Activated CD8-positive, alpha-beta memory T cell treated with anti-CD3 and anti-CD28 coated beads for 36 hours (primary cell): Measurements from ENCODE around the gene A3GALT2. TPM values are rescaled to one million over a fixed set of nuclear protein-coding genes. Genes with fewer than 3 reads are reported as not detected.

Experiments used
- CTCF ChIA-PET: fragments of 350-600 bp; sonication (Branson Sonifier 250); formaldehyde crosslinking; loops from one replicate; lab custom pipeline; 2021; ENCODE audit warnings: antibody characterized with exemption; lab: Charles Lee
- POLR2A ChIA-PET: fragments of 350-600 bp; sonication (Branson Sonifier 250); formaldehyde crosslinking; loops from one replicate; lab custom pipeline; 2021; ENCODE audit warnings: antibody characterized with exemption; lab: Charles Lee
- total RNA-seq, 2 experiments: library from RNA; stranded (reverse); gene quantifications; one replicate each; pipeline ENCODE4 v1.2.3, GENCODE V29; 2021

A3GALT2 gene
- total RNA-seq, 2 experiments from 2014 or later: not detected

DNA sequence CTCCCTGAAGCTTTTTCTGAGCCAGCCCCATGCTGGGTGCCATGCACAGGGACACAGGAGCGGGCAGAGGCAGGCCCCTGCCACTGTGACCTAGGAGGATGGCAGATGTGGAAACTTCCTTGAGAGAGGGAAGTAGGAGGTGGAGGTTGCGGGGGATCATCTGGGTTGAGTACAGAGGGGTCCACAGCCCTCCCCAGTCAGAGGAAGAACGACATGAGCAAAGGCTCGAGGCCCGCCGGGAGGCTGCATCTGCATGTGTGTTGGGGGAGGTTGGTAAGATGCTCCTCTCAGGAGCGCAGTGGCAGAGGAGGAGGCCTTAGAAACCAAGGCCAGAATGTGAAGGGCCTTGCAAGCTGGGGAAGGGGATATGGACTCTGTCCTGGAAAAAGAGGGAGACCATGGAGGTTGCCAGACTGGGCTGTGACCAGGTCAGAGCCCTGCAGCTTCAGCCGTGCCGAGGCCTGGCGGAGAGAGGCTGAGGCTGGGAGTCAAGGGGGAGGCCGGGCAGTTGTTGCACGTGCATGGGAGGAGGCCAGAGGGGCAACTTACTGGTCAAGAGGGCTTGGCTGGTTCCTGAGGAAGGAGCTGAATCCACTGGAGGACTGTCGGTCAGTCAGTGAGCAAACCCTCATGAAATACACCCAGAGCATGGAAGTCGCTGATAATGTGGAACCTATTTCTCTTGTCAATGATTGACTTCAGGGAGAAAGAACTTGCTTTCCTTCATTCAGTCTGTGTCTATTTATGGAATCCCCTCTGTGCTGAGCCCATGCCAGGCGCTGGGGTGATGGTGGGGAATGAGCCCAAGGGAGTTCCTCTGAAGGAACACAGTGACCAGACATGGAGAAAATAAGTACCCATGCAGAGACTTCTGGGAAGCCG is 31.7 kb downstream of the A3GALT2 start:
- CTCF ChIA-PET: interaction anchor here (1.0 to 1.5 kb wide), 2 partner anchors 7 to 14 kb away, joined by 3 to 4 read pairs; no protein-coding TSS in a partner anchor
- POLR2A ChIA-PET: no interaction called here

DNA sequence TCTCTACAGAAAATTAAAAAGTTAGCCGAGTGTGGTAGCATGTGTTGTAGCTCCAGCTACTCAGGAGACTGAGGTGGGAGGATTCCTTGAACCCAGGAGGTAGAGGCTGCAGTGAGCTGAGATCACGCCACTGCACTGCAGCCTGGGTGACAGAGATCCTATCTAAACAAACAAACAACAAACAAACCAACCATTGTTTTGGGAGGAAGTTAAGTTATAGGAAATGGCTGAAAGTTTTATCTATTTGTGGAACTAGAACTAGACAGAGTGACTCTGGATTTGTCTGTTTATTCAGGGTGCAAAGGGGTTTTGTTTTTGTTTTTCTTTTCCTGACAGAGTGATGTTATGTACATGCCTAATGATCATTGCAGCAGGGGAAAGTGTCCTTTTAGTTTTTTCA is 33.6 kb downstream of the A3GALT2 start:
- CTCF ChIA-PET: no interaction called here
- POLR2A ChIA-PET: interaction anchor here (0.6 kb wide), 1 partner anchor 172 kb away, joined by 3 read pairs; no protein-coding TSS in a partner anchor

DNA sequence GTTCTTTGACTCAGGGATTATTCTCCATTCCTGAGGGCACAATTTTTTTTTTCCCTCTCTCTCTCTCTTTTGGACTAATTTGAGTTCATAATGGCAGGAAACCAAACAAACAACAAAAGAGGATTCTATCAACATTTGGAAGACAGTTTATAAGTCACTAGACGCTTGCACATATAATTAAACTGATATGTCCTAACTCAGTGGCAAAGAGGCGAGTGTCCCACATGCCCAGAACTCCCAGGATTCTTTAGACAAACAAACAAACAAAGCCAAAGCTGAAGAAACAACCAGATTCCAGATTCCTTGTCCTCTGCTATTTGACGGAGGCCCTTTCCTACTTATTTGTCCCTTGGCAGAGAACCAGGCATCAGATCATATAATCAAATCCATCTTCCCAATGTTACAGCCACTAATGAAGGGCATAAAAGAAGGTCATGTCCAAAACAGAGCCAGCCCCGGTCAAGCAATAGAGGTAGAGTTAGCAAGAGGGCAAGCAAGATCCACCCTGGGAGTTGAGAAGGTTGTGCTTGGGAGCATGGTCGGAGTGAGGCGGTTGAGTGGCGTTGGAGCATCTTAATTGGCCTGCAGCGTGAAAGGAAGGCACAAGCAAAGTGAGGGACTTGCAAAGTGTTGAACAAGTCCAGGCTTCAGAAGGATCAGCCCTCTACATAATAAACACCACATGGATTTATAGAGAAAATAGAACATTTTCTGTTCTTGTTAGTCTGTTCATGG is 34.3 kb downstream of the A3GALT2 start:
- POLR2A ChIA-PET: no interaction called here
- CTCF ChIA-PET: no interaction called here

DNA sequence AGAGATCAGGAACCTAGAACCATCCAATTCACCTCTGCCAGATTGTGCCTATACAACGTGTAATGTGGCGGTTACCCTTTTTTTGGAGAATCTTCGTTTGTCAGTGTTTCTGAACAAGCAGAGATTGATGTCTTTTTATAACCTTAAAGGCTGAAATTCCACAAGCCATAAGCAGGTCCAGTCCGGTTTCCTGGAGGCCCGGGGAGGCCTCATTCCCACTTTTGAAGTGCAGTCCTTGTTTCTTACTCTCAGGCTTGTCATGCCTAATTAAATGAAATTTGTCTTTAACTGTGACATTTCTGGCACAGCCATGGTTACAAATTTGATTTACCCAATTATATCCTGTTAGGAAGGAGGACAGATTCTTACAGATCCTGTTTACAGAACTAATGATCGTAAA is 36.8 kb downstream of the A3GALT2 start:
- ChIA-PET CTCF (no interaction called here), POLR2A (no interaction called here)

DNA sequence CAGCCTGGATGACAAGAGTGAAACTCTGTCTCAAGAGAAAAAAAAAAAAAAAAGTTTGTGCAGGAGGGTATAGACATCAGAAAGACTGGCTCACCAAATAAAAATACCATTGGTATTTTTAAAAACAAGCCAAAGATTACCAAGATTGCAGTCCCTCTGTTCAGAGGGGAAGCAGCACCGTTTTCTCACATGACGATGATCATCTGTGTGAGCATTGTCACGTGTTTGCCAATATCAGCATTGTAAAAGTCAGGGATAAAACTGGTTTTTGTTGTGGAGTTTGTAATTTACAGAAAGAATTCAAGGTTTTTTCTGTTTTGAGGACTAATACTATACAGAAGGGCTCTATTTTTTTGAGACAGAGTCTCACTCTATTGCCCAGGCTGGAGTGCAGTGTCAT is 38.1 kb downstream of the A3GALT2 start:
- CTCF ChIA-PET: interaction anchor here (0.7 kb wide), 1 partner anchor 125 kb away, joined by 3 read pairs; no protein-coding TSS in a partner anchor
- POLR2A ChIA-PET: no interaction called here

DNA sequence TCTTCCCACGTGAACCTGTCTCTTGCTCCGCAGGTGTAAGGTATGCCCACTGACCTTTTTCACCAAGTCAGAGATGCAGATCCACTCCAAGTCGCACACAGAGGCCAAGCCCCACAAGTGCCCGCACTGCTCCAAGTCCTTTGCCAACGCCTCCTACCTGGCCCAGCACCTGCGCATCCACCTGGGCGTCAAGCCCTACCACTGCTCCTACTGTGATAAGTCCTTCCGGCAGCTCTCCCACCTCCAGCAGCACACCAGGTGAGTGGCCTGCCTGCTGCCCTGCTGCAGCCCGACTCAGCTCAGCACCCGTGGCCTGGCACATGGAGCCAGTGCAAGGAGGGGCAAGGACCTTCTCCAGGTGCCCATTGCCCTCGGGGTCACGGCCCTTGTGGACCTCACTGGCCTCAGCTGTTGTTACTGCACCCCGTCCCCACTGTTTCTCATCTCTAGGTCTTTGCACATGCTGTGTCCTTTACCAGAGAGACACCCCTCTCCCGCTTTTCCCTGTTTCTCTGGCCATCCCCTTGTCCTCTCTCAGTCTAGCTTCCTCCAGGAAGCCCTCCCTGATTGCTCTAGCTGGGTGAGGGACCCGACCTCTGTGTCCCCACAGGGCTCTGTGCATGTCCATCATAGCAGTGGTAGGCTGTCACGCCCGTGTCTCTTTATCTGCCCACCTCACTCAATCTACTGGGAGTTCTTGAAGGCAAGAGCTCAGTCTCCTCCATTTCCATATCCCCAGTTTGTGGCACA is 39.2 kb downstream of the A3GALT2 start:
- ChIA-PET CTCF (interaction anchor here (0.7 kb wide), 1 partner anchor 126 kb away, joined by 3 read pairs; no protein-coding TSS in a partner anchor), POLR2A (interaction anchor here (0.5 kb wide), 1 partner anchor 79 kb away, joined by 4 read pairs; no protein-coding TSS in a partner anchor)

DNA sequence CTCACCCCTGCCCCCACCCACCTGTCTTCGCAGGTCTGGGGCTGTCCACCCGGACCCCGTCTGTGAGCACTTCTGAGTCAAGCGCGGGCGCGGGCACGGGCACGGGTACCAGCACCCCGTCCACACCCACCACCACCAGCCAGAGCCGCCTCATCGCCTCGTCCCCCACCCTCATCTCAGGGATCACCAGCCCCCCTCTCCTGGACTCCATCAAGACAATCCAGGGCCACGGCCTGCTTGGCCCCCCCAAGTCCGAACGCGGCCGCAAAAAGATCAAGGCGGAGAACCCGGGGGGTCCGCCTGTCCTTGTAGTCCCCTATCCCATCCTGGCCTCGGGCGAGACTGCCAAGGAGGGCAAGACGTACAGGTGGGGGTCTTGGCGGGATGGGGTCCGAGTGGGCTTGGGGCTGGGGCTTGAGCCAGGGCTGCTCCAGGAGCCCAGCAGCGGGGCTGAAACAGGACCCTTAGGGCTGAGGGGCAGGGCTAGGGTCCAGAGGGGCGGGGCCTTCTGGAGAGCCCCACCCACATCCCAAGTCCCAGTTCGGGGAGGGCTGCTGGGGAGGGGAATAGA is 40.7 kb downstream of the A3GALT2 start:
- ChIA-PET POLR2A (no interaction called here), CTCF (no interaction called here)

DNA sequence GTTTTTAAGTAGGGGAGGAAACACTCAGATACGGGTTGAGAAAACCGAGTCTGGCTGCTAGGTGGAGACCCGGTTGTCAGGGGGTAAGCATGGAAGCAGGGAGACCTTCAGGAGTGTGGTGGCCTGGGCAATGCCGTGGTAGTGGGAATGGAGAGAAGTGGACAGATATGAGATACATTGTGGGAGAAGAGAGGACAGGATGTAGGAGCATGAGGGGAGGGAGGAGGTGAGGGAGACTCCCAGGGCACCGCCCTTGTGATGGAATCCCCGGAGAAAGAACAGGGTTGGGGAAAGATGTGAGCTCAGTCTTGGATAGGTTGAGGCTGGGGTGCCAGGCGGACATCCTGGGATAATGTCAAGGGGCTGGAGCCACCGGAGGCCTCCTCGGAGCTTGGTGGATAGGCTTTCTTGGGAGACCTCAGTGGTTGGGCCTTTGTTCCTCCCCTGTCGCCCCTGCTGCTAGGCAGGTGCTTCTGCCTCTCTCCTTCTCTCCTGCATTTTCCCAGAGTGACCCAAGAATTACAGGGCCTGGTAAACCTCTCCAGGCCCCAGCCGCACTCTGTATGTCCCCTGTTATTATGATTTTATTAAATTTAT is 43.3 kb downstream of the A3GALT2 start:
- ChIA-PET CTCF (no interaction called here), POLR2A (interaction anchor here (0.6 kb wide), 1 partner anchor 99 kb away, joined by 3 read pairs; no protein-coding TSS in a partner anchor)

DNA sequence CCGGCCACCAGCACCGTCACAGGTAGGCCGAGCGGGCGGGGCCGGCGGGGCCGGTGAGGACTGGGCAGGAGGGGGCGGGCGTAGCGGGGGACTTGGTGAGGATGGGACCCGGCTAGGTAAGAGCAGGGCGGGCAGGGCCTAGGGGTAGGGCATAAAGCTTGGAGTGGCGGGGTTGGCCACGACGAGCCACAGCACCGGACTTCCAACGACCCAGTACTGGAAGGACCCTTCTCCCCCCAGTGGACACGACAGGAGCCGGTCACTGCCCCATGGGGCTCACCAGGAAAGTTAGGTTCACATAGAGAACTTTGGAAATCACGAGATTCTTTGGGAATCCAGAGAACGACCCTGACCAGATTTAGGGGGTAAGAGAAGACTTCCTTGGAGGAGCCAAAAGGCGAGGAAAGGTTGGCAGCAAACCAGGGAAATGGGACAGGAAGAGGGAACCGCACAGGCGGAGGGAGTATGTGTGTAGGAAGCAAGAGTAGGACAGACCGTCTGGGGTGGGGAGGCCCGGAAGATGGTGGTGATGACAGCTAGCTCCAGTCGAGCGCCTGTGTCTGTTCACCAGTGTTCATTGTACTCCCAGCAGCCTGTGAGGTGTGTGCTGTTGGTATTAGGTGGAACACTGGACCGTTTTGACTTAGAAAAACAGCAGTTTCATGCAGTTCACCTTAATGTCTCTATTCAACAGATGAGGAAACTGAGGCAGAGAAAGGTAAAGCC is 44.2 kb downstream of the A3GALT2 start:
- CTCF ChIA-PET: no interaction called here
- POLR2A ChIA-PET: interaction anchor here (0.6 kb wide), 1 partner anchor 98 kb away, joined by 3 read pairs; no protein-coding TSS in a partner anchor

DNA sequence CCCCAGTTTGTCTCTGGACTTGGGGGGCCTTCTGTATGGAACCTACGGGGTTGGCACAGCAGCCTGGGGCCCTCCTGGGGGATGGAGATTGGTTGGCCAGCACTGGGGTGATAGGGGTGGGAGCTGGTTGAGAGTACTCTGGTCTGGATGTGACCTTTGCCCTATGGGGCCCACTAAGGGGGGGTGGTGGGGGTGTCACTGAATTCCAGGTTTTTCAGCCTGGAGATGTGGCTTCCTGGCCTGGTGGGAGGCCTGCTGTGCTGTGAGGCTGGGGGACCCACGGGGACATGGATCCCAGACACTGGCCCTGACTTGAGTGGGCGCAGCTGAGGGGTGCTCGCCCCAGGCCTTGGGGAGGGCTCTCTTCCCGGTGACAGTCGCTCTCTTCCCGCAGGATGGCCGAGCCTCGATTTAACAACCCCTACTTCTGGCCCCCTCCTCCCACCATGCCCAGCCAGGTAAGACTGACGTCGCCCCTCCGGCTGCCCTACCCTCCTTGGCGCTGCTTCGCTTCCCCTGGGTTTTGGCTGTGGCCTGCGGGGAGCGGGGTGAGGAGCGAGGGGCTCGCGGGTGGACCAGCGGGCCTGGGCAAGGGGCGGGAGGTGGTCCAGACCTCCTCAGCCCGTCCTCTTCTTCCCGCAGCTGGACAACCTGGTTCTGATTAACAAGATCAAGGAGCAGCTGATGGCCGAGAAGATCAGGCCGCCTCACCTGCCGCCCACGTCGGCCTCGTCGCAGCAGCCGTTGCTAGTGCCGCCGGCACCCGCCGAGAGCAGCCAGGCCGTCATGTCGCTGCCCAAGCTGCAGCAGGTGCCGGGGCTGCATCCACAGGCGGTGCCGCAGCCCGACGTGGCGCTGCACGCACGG is 45.0 kb downstream of the A3GALT2 start:
- POLR2A ChIA-PET: no interaction called here
- CTCF ChIA-PET: no interaction called here

DNA sequence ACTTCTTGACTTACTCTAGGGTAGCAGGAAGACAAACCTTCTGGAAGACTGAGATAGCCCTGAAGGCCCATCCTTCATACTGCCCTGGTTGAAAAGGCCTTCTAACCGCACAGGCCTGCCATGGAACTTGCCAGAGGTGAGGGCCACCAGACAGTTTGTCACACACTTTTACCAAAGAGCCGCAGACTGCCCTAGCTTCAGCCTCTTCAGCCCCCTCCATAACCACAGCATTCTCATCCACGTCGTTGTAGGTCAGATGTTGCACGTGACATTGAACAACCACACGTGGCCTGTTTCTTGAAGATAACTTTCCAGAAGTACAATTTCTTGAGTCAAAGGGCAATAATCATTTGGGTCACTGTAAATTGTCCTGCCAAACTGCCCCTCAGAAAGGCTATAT is 45.7 kb downstream of the A3GALT2 start:
- CTCF ChIA-PET: no interaction called here
- POLR2A ChIA-PET: no interaction called here

DNA sequence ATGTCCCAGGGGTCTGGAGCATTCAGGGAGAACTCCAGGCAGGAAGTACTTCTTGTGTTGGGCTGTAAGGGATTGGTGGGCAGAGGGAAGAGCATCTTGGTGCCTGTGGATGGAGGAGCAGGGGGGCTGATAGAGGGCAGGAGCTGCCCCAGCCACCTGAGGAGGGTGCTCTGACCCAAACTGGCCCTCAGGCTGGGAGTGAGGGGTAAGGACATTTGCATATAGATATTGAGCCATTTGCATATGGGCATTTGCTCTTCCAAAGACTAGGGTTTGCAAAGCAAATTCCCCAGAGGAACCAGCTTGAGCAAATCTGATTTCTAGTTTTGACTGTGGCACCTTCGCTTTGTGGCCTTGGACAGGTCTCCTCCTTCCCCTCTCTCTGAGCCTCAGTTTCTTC is 46.5 kb downstream of the A3GALT2 start:
- ChIA-PET POLR2A (no interaction called here), CTCF (no interaction called here)

DNA sequence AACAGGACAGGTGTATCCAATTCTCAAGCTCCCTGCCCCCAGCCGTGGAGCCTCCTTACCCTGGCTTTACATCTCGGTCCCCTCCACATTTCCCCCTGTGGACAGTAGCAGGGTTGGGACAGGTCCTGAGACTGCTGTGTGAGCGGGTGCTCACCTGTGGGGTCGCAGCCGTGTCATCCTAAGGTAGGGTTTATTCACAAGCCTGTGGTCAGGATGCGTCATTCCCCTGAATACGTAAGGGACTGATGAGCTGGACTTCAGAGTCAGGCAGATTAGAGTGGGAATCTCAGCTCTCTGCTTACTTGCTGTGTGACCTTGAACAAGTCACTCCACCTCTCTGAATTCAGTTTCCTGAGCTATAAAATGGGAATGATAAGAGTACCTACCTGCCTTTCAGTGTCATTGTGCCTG is 46.9 kb downstream of the A3GALT2 start:
- CTCF ChIA-PET: no interaction called here

DNA sequence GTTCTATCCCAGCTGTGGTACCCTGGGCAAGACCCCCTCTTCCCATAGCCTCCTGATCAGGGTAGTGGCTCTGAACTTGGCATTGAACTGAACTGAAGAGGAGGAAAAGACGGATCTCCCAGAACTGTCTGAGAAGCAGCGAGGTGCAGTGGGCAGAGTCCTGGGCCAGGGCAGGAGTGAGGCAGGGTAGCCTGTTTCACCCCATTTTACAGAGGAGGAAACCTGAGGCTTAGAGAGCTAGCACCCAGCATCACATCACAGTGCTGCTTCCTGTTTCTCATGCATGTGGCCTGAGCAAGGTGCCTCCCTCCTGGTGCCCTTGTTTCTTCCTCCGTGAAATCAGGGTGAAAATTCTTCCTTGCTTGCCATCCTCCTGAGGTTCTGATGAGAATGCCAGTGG is 47.5 kb downstream of the A3GALT2 start:
- POLR2A ChIA-PET: no interaction called here

More for the DNA sequence above, 46.9 kb downstream of the A3GALT2 start:
- POLR2A ChIA-PET: no interaction called here

DNA sequence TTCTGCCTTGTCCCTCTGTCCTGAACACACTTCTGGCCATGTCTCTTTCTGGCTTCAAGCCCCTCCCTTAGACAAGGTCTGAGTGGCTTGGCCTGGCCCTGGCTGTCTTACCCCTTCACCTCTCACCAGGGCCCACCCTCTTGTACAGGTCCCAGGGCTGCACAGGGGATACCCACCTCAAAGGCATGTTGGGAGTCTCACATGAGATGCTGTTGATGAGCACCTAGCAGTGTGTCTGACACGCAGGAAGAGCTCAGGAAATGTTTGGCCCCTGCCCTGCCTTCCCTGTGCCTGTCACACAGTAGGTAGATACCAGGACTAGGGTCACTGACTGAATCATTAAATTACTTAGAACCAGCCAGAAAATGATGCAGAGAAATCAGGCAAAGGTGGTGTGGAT is 48.0 kb downstream of the A3GALT2 start:
- ChIA-PET POLR2A (no interaction called here), CTCF (no interaction called here)

More for the DNA sequence above, 47.5 kb downstream of the A3GALT2 start:
- CTCF ChIA-PET: no interaction called here

DNA sequence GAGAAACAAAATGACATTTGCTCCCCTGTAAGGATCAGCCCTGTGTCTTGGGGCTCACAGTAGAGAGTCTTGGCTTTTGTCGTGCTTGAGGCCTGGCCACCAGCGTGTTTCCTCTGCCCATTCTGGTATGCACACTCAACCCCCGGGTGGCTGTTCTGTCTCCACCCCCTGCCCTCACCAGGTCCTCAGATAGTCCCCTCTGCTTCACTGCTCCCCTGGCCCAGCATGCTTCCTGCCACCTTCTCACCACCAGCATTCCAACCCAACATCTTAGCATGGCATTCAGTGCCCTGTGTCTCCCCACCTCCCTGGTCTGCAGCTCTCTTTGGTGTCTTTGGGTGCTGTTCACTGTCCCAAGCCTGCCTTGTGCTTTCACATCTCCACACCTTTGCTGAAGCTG is 48.4 kb downstream of the A3GALT2 start:
- ChIA-PET CTCF (no interaction called here), POLR2A (no interaction called here)
